ENCODE measurements around the gene CYTH2. TPM values are rescaled to one million over a fixed set of nuclear protein-coding genes. Genes with fewer than 3 reads are reported as not detected.

CYTH2 gene
- total RNA-seq, 1 donor from 2014 or later, result 81.6 TPM

DNA sequence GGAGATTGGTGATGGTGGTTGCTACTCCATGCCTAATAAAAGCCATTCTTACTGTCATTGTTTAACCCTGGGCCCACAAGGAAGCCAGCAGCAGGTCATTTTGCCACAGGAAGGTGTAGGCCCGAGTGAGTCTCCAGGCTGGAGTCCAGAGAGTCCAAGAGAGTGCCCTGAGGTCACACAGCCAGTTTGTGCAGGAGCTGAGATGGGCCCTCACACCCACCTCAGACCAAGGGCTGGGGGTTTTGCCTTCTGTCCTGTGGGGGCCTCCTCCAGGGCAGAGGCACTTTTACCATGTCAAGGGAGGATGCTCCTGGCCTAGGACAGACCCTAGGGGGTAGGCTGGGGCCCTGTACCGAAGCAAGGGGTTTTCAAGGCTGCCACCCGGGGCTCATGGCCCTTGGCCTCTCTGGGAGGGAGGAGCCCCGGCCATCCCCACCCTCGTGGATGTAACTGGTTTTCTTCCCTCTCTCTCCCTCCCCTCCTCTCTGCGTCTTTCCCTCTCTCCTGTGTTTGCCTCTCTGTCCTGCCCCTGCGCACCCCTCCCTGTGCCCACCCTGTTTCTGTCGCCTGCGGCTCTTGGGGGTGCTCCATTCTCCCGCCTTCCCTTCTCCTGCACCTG, 8.0 kb downstream of the CYTH2 start:
- H3K4me3 ChIP-seq (ENCODE audit: low read depth, low read length), result no peak overlapping the region
- TF ChIP-seq, protein P1, sequence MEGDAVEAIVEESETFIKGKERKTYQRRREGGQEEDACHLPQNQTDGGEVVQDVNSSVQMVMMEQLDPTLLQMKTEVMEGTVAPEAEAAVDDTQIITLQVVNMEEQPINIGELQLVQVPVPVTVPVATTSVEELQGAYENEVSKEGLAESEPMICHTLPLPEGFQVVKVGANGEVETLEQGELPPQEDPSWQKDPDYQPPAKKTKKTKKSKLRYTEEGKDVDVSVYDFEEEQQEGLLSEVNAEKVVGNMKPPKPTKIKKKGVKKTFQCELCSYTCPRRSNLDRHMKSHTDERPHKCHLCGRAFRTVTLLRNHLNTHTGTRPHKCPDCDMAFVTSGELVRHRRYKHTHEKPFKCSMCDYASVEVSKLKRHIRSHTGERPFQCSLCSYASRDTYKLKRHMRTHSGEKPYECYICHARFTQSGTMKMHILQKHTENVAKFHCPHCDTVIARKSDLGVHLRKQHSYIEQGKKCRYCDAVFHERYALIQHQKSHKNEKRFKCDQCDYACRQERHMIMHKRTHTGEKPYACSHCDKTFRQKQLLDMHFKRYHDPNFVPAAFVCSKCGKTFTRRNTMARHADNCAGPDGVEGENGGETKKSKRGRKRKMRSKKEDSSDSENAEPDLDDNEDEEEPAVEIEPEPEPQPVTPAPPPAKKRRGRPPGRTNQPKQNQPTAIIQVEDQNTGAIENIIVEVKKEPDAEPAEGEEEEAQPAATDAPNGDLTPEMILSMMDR (conservative IDR thresholded peaks at IDR 0.05; ENCODE audit: low read depth, low read length), result no peak
- DNase-seq (ENCODE audit: low read depth), result no peak

DNA sequence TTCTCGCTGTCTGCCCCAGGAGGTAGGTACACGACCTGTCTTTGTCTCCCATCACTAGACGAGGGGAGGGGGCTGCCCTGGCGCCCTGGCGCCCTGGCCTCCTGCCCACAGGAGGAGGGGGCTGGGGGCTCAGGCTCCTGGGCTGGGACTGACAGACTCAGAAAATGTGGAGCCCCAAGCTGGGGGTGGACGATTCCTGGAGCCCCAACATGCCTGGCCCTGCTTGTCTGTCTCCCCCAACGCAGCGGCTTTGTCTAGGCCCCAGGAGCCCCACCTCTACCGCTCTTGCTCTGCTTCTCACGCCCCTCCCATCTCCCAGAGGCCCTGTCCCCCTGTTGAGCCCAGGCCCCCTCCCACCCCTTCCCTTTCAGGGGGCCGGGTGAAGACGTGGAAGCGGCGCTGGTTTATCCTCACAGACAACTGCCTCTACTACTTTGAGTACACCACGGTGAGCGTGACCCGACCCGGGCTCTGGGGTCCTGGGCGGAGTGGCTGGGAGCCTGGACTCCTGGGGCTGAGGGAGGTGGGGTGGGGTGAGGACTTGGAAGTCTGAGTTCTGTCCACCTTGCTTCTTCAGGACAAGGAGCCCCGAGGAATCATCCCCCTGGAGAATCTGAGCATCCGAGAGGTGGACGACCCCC, 8.6 kb downstream of the CYTH2 start:
- H3K4me3 ChIP-seq (ENCODE audit: low read depth, low read length), result no peak overlapping the region
- TF ChIP-seq, protein P1 (conservative IDR thresholded peaks at IDR 0.05; ENCODE audit: low read depth, low read length), result no peak
- DNase-seq (ENCODE audit: low read depth), result no peak

DNA sequence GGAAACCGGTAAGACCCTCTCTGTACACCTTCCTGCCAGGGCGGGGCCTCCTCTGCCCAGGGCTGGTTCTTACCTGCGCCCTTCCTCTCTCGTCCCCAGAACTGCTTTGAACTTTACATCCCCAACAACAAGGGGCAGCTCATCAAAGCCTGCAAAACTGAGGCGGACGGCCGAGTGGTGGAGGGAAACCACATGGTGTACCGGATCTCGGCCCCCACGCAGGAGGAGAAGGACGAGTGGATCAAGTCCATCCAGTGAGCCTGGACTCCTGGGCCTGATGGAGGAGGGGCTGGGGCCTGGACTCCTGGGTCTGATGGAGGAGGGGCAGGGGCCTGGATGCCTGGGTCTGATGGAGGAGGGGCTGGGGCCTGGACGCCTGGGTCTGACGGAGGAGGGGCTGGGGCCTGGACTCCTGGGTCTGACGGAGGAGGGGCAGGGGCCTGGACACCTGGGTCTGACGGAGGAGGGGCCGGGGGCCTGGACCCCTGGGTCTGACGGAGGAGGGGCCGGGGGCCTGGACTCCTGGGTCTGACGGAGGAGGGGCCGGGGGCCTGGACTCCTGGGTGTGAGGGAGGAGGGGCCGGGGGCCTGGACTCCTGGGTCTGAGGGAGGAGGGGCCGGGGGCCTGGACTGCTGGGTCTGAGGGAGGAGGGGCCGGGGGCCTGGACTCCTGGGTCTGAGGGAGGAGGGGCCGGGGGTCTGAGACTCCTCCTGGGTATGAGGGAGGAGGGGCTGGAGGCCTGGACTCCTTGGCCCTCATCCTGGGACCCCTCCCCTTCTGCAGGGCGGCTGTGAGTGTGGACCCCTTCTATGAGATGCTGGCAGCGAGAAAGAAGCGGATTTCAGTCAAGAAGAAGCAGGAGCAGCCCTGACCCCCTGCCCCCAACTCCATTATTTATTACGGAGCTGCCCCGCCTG, 9.4 kb downstream of the CYTH2 start:
- TF ChIP-seq, protein P1 (conservative IDR thresholded peaks at IDR 0.05; ENCODE audit: low read depth, low read length), result no peak
- no peak for DNase-seq (ENCODE audit: low read depth)
- no peak overlapping the region for H3K4me3 ChIP-seq (ENCODE audit: low read depth, low read length)

DNA sequence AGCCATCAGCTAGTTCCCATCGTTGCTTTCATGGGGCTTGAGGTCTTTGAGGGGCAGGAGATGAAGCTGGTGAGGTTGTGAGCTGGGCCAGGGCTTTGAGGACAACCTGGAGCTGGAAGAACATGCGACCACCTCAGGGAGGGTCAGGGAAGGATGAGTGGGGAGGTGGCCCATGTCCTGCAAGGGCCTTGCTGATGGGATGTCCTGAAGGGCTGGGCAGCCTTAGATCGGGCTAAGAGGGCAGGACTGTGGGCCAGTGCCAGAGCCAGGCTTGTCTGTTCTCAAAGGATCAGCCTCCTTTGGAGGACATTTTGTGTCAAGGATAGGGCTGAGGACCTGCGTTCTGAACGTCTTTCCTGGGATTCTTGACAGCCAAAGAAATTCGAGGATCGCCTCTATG, 10.5 kb downstream of the CYTH2 start:
- H3K4me3 ChIP-seq (ENCODE audit: low read depth, low read length), result no peak overlapping the region
- TF ChIP-seq, protein P1 (conservative IDR thresholded peaks at IDR 0.05; ENCODE audit: low read depth, low read length), result no peak
- no peak for DNase-seq (ENCODE audit: low read depth)

DNA sequence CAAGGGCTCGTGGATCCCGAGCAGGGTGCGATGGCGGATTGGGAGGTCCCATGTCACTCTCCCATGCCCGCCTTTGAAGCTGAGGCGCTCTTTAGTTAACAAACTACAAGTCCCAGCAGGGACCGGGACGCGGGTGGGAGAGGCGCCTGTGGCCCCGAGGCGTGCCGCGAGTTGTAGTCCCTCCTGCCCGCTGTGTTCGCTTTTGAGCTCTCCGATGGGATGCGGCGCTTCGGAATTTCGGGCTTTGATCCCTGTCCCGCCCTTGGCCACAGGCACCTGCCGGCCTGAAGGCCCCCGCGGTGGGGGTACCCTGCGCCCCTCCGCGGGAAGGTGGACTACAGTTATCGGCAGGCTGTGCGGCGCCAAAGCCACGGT, 11.0 kb downstream of the CYTH2 start:
- no peak for DNase-seq (ENCODE audit: low read depth)
- H3K4me3 ChIP-seq (ENCODE audit: low read depth, low read length), result no peak overlapping the region
- TF ChIP-seq, protein P1 (conservative IDR thresholded peaks at IDR 0.05; ENCODE audit: low read depth, low read length), result no peak

DNA sequence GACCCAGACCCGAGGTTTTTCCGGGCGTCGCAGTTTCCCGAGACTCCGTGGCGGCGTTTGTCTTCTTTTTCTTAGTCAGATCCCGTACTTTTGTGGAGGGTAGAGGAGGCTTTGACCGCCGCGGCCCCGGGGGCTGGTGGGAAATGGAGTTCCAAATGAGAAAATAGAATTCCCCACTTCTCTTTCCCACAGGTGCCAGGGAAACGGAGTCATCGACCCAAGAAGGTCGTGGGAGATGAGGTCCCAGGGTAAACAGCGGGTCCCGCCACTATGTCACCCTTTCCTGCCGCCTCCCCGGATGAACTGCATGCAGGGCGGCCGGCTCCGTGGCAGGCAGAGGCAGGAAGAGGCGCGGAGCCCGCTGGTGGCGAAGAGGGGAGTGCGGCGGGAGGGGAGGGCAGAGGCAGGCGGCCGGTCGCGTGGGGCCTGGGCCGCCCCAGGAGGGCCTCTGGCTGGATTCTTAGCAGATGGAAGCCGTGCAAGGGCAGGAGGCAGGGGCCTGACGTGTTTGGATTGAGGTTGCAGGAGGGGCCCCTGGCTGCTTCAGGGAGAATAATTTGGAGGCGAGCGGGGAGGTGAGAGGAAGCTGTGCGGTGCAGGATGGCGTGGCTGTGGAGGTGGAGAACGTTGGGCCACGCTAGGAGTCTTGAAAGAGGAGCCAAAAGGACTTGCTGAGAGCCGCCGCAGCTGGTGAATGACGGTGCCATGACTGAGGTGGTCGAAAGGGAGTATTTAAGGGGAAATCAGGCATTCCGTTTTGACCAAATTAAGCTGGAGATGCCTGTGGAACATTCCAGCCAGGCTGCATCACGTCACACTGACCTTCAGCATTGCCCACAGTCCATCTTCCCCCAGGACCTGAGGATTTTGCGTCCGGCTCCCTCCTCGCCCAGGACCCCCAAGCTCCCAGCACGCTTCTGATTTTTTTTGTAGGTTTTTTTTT, 11.7 kb downstream of the CYTH2 start:
- DNase-seq (ENCODE audit: low read depth), result no peak
- TF ChIP-seq, protein P1 (conservative IDR thresholded peaks at IDR 0.05; ENCODE audit: low read depth, low read length), result no peak
- no peak overlapping the region for H3K4me3 ChIP-seq (ENCODE audit: low read depth, low read length)
